ENCODE measurements around the gene PROK2.

Gene PROK2

DNA sequence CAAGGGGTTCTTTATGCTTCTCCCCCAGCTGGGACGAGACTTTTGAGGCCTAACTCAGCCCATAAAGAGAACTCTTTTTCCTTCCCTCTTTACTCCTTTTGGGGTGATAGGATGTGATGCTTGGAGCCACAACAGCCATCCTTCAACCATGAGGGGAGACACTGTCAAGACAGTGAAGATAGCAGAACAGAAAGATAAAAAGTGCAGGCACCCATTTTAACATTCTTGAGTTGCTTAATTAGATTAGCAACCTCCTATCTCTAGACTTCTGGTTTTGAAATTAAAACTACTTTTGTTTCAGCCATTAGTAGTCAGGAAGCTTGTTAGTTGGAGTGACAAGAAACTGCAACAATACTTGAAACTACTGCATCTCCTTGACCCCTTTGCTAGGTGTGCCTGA, 24.8 kb downstream of the PROK2 start:
- TF ChIP-seq, protein P1, sequence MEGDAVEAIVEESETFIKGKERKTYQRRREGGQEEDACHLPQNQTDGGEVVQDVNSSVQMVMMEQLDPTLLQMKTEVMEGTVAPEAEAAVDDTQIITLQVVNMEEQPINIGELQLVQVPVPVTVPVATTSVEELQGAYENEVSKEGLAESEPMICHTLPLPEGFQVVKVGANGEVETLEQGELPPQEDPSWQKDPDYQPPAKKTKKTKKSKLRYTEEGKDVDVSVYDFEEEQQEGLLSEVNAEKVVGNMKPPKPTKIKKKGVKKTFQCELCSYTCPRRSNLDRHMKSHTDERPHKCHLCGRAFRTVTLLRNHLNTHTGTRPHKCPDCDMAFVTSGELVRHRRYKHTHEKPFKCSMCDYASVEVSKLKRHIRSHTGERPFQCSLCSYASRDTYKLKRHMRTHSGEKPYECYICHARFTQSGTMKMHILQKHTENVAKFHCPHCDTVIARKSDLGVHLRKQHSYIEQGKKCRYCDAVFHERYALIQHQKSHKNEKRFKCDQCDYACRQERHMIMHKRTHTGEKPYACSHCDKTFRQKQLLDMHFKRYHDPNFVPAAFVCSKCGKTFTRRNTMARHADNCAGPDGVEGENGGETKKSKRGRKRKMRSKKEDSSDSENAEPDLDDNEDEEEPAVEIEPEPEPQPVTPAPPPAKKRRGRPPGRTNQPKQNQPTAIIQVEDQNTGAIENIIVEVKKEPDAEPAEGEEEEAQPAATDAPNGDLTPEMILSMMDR (IDR thresholded peaks at IDR 0.05; ENCODE audit: low read depth, low read length), result no peak
- no peak for DNase-seq (ENCODE audit: extremely low read depth, low read depth)

DNA sequence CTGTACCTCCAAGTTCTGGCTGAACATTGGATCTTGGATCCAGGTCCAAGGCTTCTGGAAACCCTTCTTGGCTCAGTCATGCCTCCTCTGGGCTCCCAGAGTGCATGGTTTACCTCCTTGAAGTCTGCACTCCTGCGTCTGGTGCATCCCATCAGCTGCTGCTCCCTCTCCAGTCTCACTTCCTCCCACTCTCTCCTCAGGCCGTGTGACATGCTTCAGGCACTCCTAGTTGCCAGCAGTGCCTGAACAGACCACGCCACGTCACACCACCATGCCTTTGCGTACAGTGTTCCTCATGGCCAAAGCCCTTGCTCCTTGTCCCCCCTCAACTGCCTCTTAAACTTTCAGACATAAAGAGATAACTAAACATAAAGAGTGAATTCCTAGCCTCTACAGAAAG, 25.5 kb downstream of the PROK2 start:
- DNase-seq (ENCODE audit: extremely low read depth, low read depth), result no peak
- TF ChIP-seq, protein P1 (IDR thresholded peaks at IDR 0.05; ENCODE audit: low read depth, low read length), result no peak

DNA sequence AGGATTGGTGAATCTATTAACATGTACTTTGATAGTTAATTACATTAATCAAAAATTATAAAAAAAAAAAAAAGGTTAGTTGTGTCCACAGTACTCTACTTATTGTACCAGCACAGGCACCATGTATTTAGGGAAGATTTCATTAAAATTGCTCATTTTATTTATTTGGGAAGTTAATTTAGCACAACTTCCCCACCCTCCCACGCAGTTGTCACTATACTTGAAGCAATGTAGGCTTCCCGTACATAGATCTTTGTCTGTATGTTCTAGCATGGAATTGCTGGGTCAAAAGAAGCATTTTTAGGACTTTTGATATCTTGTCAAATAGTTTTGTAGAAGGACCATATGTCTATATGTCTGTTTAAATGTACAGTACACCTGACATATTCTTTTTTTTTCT, 26.9 kb downstream of the PROK2 start:
- TF ChIP-seq, protein P1 (IDR thresholded peaks at IDR 0.05; ENCODE audit: low read depth, low read length), result no peak
- DNase-seq (ENCODE audit: extremely low read depth, low read depth), result no peak

DNA sequence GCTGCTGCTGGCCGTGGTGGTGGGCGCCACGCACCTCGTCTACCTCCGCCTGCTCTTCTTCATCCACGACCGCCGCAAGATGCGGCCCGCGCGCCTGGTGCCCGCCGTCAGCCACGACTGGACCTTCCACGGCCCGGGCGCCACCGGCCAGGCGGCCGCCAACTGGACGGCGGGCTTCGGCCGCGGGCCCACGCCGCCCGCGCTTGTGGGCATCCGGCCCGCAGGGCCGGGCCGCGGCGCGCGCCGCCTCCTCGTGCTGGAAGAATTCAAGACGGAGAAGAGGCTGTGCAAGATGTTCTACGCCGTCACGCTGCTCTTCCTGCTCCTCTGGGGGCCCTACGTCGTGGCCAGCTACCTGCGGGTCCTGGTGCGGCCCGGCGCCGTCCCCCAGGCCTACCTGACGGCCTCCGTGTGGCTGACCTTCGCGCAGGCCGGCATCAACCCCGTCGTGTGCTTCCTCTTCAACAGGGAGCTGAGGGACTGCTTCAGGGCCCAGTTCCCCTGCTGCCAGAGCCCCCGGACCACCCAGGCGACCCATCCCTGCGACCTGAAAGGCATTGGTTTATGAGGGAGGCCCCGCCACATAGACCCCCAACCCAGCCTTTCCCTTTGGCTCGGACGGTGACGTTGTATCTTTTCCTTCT, 30.2 kb downstream of the PROK2 start:
- TF ChIP-seq, protein P1 (IDR thresholded peaks at IDR 0.05; ENCODE audit: low read depth, low read length), result no peak
- DNase-seq (ENCODE audit: extremely low read depth, low read depth), result no peak

DNA sequence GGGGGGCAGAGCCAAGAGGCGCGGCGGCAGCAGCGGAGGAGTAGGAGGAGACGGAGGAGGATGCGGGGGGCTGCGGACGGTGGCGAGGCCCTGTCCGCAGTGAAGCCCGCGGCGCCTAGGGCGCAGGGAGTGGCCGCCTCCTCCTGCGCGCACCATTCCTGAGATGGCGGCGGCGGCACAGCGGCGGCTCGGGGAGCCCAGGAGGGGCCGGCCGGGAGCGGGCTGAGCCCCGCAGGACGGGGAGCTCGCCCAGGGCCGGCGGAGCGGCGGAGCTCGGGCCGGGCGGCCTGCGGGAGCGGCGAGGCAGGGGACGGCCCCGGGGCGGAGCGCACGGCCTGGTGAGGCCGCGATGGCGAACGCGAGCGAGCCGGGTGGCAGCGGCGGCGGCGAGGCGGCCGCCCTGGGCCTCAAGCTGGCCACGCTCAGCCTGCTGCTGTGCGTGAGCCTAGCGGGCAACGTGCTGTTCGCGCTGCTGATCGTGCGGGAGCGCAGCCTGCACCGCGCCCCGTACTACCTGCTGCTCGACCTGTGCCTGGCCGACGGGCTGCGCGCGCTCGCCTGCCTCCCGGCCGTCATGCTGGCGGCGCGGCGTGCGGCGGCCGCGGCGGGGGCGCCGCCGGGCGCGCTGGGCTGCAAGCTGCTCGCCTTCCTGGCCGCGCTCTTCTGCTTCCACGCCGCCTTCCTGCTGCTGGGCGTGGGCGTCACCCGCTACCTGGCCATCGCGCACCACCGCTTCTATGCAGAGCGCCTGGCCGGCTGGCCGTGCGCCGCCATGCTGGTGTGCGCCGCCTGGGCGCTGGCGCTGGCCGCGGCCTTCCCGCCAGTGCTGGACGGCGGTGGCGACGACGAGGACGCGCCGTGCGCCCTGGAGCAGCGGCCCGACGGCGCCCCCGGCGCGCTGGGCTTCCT, 31.0 kb downstream of the PROK2 start, which contains the start of gene GPR27:
Gene GPR27 (plus strand): TSS at position 155 of the 909 bp plus-strand sequence. CDS start 195 bp downstream, at position 350.
- TF ChIP-seq, protein P1 (IDR thresholded peaks at IDR 0.05; ENCODE audit: low read depth, low read length), result no peak
- DNase-seq (ENCODE audit: extremely low read depth, low read depth), result no peak

DNA sequence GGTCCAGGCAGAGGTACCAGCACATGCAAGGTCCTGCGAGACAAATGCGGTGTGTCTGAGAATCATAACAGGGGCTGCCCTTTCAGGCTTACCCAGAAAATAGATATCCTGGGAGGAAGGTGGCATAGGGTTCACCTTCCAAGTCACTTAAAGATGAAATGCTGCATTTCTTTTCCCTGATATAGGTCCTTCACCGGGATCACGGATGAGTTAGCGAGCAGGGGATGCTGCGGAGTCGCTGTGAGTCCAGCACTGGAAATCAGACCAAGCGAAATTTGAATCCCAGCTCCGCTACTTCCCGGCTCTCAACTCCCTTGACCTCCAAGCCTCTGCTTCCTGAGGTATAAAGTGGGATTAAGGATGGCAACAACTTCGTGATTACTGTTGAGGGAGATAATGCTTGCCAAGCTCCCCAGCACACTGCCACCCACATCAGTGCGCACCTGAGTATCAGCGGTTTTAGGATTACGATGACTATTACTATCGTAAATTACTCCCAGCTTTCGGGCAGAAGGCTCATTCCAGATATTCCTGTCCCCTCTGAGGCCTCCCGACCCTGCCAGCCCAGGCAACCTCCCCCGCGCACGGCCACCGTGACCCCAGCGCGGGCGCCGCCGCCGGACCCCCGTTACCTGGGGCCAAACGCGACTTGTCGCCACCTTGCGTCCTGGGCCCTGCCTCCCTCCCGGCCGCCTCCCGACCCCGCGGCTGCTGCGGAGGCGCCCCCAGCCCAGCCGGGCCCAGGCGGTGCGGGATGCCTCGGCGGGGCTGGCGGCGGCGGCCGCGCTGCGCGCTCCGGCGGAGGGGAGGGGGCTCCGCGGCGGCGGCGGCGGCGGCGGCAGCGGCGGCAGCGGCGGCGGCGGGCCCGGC, 31.9 kb downstream of the PROK2 start:
- TF ChIP-seq, protein P1 (IDR thresholded peaks at IDR 0.05; ENCODE audit: low read depth, low read length), result no peak
- no peak for DNase-seq (ENCODE audit: extremely low read depth, low read depth)
